Stimulated activated CD4-positive, alpha-beta T cell treated with anti-CD3 and anti-CD28 coated beads, Interleukin-12 subunit alpha, Interleukin-12 subunit beta, amount 100 ng/mL, for 48 hours (primary cell): ENCODE data around the gene CXCL9.
"Not testable (repeated sequence)": the region's sequence is repeated elsewhere in the genome, so short reads cannot be mapped to it uniquely, and the experiment has no call there.

Source experiments
- DNase-seq, 3 donors: peaks; one replicate each; pipeline ENCODE4 v3.0.0-alpha.2; 2020; ENCODE audit warnings: low read depth in 2 of 3, low spot score in 1 of 3

Gene CXCL9

DNA sequence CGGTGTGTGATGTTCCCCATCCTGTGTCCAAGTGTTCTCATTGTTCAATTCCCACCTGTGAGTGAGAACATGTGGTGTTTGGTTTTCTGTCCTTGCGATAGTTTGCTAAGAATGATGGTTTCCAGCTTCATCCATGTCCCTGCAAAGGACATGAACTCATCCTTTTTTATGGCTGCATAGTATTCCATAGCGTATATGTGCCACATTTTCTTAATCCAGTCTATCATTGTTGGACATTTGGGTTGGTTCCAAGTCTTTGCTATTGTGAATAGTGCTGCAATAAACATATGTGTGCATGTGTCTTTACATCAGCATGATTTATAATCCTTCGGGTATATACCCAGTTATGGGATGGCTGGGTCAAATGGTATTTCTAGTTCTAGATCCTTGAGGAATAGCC is 45.2 kb downstream of the CXCL9 start:
- DNase-seq = not testable (repeated sequence)

DNA sequence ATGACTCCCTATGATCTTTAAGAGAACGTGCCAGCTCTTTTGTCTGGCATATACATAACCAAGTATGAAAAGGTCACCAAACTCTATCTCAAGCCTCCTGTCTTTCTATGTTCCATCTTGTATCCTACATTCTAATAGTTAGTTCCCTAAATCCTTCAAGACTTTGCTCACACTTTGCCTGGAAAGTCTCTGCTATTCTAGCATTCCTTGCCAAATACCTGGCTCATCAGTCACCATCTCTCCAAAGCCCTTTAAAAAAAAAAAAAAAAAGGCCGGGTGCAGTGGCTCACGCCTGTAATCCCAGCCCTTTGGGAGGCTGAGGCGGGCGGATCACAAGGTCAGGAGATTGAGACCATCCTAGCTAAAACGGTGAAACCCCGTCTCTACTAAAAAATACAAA is 48.8 kb downstream of the CXCL9 start:
- DNase-seq = not testable (repeated sequence)

GRCh38 chr4:75954811-75955210 is 52.5 kb downstream of the CXCL9 start:
- not testable (repeated sequence) for DNase-seq

DNA sequence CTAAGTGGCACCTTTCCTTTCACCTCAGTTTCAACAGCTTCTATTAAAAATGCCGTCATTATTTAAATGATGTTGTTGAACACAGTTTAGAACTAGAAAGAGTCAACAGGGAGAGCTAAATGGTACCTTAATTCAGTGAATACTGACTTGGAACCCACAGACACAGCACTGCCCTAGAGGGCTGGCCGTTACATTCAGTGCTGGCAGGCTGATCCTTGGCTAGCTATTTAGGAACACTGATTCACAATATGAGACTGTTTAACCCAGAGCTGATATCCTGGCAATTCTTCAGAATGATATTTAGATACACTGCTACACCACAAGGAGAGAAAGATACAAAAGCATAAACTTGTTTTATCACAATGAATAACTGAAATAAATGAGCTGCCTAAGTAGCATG is 53.8 kb downstream of the CXCL9 start:
- DNase-seq = no peak
